GM23248 (cell line): Measurements from ENCODE around the gene FAM234B.

Experiments
- EZH2 ChIP-seq: fragments of 200-600 bp; sonication (generic); IDR thresholded peaks from 2 replicates; pipeline ENCODE4 v1.6.1; 2018; ENCODE audit warnings: antibody characterized with exemption, mild to moderate bottlenecking; ENCODE audit not compliant: insufficient read depth, poor library complexity, severe bottlenecking
- EZH2phosphoT487 ChIP-seq: fragments of 200-600 bp; sonication (generic); IDR thresholded peaks from 2 replicates; pipeline ENCODE4 v1.6.1; 2018; ENCODE audit warnings: antibody characterized with exemption, moderate library complexity, mild to moderate bottlenecking, low read depth; ENCODE audit not compliant: insufficient read depth

GRCh38 chr12:13091832-13092231 is 47.7 kb downstream of the FAM234B start:
- TF ChIP-seq EZH2 (no peak), EZH2phosphoT487 (no peak)
